SHP77 treated with DMSO at 0.1 percent for 48 hours (cell line): Measurements from ENCODE around the gene ARID1B.

Source experiments
- DNase-seq: peaks from one replicate; lab custom pipeline; 2025; lab: John Stamatoyannopoulos, UW

The ARID1B gene

GRCh38 chr6:156852147-156852857 lies 75.1 kb downstream of the ARID1B start:
- DNase-seq = no peak

- DNase-seq = no peak
Observed at GRCh38 chr6:156852858-156853216, 75.7 kb downstream of the ARID1B start.

GRCh38 chr6:156853733-156854132 lies 76.6 kb downstream of the ARID1B start:
- DNase-seq = no peak

GRCh38 chr6:156854466-156855161 lies 77.4 kb downstream of the ARID1B start:
- DNase-seq = no peak

GRCh38 chr6:156857573-156857972 lies 80.4 kb downstream of the ARID1B start:
- DNase-seq = no peak

- DNase-seq = no peak
Observed at GRCh38 chr6:156859686-156860085, 82.5 kb downstream of the ARID1B start.

GRCh38 chr6:156862711-156863110 lies 85.5 kb downstream of the ARID1B start:
- no peak for DNase-seq

GRCh38 chr6:156863504-156863903 lies 86.3 kb downstream of the ARID1B start:
- DNase-seq = no peak

- no peak for DNase-seq
Observed at GRCh38 chr6:156864557-156864956, 87.4 kb downstream of the ARID1B start.

GRCh38 chr6:156865019-156865629 lies 87.9 kb downstream of the ARID1B start:
- DNase-seq = no peak

GRCh38 chr6:156866220-156867015 lies 89.2 kb downstream of the ARID1B start:
- DNase-seq = no peak

- DNase-seq = no peak
Observed at GRCh38 chr6:156867121-156867520, 89.9 kb downstream of the ARID1B start.

- DNase-seq = no peak
Observed at GRCh38 chr6:156868385-156868784, 91.2 kb downstream of the ARID1B start.

- no peak for DNase-seq
Observed at GRCh38 chr6:156869980-156870398, 92.8 kb downstream of the ARID1B start.

- DNase-seq = no peak
Observed at GRCh38 chr6:156870924-156871539, 93.9 kb downstream of the ARID1B start.

- no peak for DNase-seq
Observed at GRCh38 chr6:156872903-156873302, 95.7 kb downstream of the ARID1B start.

GRCh38 chr6:156873654-156874380 lies 96.6 kb downstream of the ARID1B start:
- DNase-seq = no peak

- no peak for DNase-seq
Observed at GRCh38 chr6:156875062-156875461, 97.9 kb downstream of the ARID1B start.

GRCh38 chr6:156876302-156876701 lies 99.1 kb downstream of the ARID1B start:
- no peak for DNase-seq

- DNase-seq = no peak
Observed at GRCh38 chr6:156877126-156877863, 100.1 kb downstream of the ARID1B start.

GRCh38 chr6:156878681-156879080 lies 101.5 kb downstream of the ARID1B start:
- DNase-seq = no peak
